Frontal cortex (tissue), 4 donors: ENCODE data around the gene CD34. TPM values are rescaled to one million over a fixed set of nuclear protein-coding genes. Genes with fewer than 3 reads are reported as not detected.
"Not testable (repeated sequence)": the region's sequence is repeated elsewhere in the genome, so short reads cannot be mapped to it uniquely, and the experiment has no call there.

ENCODE experiments used
- DNase-seq, 2 donors: peaks; one replicate each; pipeline ENCODE4 v3.0.0; 2012; ENCODE audit warnings: low spot score in 2 of 2
- FAIRE-seq: peaks from 2 replicates; lab custom pipeline; 2012; peaks lifted over from hg19 to GRCh38; lab: Jason Lieb, UNC
- total RNA-seq: library from RNA; depleted of rRNA; stranded (reverse); fragments of >200 nt; gene quantifications from one replicate; pipeline ENCODE4 v1.2.3, GENCODE V29; 2014
- donor health status: control.
- donor health status: control.
- donor health status: control.

Gene CD34
- total RNA-seq, 1 donor from 2014 or later: 0.82 TPM

GRCh38 chr1:207933205-207933800 lies 22.4 kb upstream of the CD34 start:
- DNase-seq (no peak), FAIRE-seq (no peak)

- DNase-seq (no peak), FAIRE-seq (no peak)
Observed at GRCh38 chr1:207926984-207927383, 16.1 kb upstream of the CD34 start.

- not testable (repeated sequence) for FAIRE-seq, DNase-seq
Observed at GRCh38 chr1:207925969-207926368, 15.0 kb upstream of the CD34 start.

- DNase-seq: no peak
- no peak for FAIRE-seq
Observed at GRCh38 chr1:207925210-207925609, 14.3 kb upstream of the CD34 start.

- DNase-seq (no peak), FAIRE-seq (no peak)
Observed at GRCh38 chr1:207923561-207923960, 12.6 kb upstream of the CD34 start.

GRCh38 chr1:207923121-207923520 lies 12.2 kb upstream of the CD34 start:
- DNase-seq: no peak
- FAIRE-seq: no peak

GRCh38 chr1:207922554-207922953 lies 11.6 kb upstream of the CD34 start:
- DNase-seq: no peak
- FAIRE-seq: no peak

GRCh38 chr1:207921321-207921720 lies 10.4 kb upstream of the CD34 start:
- DNase-seq (no peak), FAIRE-seq (no peak)

GRCh38 chr1:207920444-207921021 lies 9.6 kb upstream of the CD34 start:
- no peak for DNase-seq
- no peak for FAIRE-seq

GRCh38 chr1:207919523-207920170 lies 8.7 kb upstream of the CD34 start:
- FAIRE-seq: no peak
- DNase-seq: no peak

- FAIRE-seq: no peak
- DNase-seq: no peak
Observed at GRCh38 chr1:207918581-207918980, 7.7 kb upstream of the CD34 start.

- FAIRE-seq (no peak), DNase-seq (no peak)
Observed at GRCh38 chr1:207918011-207918410, 7.1 kb upstream of the CD34 start.

GRCh38 chr1:207917080-207917479 lies 6.2 kb upstream of the CD34 start:
- FAIRE-seq (no peak), DNase-seq (no peak)

GRCh38 chr1:207913951-207914350 lies 3.0 kb upstream of the CD34 start:
- no peak for DNase-seq
- no peak for FAIRE-seq

- FAIRE-seq: no peak
Observed at GRCh38 chr1:207911856-207912760, 1.2 kb upstream of the CD34 start.

GRCh38 chr1:207909687-207910086 lies 1.2 kb downstream of the CD34 start:
- DNase-seq: no peak
- no peak for FAIRE-seq

More at GRCh38 chr1:207911856-207912760, 1.2 kb upstream of the CD34 start:
- DNase-seq: no peak

GRCh38 chr1:207908107-207908734 lies 2.7 kb downstream of the CD34 start:
- FAIRE-seq (no peak), DNase-seq (no peak)

GRCh38 chr1:207904391-207904790 lies 6.5 kb downstream of the CD34 start:
- FAIRE-seq (no peak), DNase-seq (no peak)

GRCh38 chr1:207903767-207904166 lies 7.2 kb downstream of the CD34 start:
- DNase-seq: no peak
- no peak for FAIRE-seq

GRCh38 chr1:207903053-207903452 lies 7.9 kb downstream of the CD34 start:
- no peak for FAIRE-seq
- no peak for DNase-seq
